GM19025 (cell line): Measurements from ENCODE around the gene AUP1.
A peak's percentile ranks its signal among the peaks of the same experiment; 100 is the strongest.

Experiments used
- ATAC-seq: cut with Tn5 transposase; IDR thresholded peaks from one replicate; pipeline ENCODE4 v1.9.1; 2021; ENCODE audit warnings: mild to moderate bottlenecking, low read depth, moderate library complexity; ENCODE audit not compliant: unreplicated experiment

The AUP1 gene

DNA sequence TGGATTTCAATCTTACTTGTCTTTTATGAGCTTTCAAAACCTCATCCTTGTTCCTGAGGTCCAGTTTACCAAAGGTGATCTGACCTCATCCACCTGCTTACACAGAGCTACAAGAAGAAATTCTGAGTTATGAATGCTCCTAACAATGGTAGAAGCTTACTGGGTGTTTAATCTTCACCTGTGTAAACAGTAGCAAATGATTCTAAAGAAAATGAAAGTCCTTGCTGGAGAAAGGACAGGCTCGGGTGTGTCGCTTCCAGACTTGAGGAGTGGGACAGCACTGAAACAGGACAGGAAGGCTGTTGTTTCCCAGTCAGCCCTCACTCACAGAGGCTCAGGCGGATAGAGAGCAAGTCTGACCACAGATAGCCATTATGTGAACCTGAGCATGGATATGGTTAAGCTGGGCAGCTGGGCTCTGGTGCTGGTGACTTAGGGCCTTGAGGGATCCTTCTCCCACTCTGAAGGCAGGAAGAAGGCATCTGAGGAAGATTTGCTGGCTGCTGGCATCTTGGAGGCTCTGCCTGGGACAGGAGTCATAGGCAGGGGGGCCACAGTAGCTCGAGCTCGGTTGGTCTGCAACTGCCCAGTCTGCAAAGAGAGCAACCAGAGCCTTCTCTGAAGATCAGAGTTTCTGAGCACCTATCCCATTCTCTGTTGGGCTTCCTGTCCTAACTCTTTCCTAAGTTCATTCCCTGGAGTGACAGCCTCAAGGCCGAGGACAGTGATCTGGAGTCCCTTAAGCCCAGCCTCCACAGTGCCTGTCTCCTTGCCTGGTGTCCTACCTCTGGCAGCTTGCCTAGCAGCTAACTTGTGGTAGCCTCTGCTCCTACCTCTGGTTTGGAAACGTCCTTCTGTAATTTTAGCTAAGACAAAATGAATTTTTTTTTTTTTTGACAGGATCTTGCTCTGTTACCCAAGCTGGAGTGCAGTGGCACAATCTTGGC is 29.1 kb upstream of the AUP1 start:
- ATAC-seq = no peak

DNA sequence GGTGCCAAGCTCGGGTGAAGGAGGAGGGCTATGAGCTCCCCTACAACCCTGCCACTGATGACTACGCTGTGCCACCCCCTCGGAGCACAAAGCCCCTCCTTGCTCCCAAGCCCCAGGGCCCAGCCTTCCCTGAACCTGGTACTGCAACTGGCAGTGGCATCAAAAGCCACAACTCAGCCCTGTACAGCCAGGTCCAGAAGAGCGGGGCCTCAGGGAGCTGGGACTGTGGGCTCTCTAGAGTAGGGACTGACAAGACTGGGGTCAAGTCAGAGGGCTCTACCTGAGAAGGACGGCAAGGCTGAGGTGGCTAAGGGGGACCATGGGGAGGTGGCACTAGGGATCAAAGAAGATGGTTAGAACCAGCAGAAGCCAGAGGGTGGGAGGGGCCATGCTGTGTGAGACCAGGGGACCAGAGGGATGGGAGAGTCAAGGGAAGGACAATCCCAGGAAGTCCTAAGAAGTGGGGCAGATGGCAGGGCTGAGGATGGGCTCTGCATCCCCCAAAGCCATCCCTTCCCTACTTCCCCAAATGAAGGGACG is 27.4 kb upstream of the AUP1 start:
- no peak for ATAC-seq

DNA sequence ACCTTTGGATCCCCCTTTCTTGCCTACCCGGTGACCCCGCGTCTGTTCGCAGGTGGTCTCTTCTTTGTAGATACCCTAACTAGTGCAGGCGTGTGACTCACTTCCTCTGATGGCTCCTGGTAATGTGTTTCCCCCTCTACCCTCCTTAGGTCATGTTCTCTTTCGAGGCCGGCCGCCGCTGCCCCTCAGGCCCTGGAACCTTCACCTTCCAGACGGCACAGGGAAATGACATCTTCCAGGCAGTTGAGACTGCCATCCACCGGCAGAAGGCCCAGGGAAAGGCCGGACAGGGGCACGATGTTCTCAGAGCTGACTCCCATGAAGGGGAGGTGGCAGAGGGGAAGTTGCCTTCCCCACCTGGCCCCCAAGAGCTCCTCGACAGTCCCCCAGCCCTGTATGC is 26.7 kb upstream of the AUP1 start:
- ATAC-seq = no peak

DNA sequence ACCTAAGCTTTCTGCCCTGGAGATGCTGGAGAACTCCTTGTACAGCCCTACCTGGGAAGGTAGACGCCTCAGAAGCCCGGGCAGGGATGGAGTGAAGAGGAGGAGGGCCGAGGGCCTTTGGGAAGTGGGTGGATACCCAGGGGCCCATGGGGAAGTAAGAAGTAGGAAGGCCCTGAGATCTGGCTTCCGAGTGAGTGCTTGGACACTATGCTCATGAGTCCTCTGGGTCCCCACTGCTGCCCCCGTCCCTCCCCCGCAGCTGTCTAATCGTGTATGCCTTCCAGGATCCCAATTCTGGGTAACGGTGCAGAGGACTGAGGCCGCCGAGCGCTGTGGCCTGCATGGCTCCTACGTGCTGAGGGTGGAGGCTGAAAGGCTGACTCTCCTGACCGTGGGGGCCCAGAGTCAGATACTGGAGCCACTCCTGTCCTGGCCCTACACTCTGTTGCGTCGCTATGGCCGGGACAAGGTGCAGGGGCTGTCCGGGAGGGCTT is 26.2 kb upstream of the AUP1 start:
- ATAC-seq = no peak

DNA sequence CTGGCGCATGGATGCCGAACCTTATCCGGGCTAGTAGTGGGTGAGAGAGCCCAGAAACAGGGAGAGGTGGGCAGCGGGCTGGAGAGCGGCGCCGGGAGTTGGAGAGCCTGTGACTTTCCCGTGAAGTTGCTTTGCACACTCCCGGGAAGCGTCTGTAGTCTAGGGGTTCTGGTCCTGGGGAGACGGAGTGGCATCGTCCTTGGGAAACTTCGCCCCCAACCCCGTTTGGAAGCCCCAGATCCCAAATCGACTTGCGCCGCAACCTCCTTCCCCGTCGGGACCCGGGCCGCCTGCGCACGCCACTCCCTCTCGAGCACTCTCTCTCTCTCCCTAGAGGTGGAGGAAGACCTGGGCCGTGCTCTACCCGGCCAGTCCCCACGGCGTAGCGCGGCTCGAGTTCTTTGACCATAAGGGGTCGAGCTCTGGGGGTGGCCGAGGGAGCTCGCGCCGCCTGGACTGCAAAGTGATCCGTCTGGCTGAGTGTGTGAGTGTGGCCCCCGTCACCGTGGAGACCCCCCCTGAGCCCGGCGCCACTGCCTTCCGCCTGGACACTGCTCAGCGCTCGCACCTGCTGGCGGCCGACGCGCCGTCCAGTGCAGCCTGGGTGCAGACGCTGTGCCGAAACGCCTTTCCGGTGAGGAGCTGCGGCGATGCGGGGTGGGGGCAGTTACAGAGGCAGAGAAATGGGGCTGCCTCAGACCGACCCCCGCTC is 25.5 kb upstream of the AUP1 start:
- peak; percentile 39 for ATAC-seq

DNA sequence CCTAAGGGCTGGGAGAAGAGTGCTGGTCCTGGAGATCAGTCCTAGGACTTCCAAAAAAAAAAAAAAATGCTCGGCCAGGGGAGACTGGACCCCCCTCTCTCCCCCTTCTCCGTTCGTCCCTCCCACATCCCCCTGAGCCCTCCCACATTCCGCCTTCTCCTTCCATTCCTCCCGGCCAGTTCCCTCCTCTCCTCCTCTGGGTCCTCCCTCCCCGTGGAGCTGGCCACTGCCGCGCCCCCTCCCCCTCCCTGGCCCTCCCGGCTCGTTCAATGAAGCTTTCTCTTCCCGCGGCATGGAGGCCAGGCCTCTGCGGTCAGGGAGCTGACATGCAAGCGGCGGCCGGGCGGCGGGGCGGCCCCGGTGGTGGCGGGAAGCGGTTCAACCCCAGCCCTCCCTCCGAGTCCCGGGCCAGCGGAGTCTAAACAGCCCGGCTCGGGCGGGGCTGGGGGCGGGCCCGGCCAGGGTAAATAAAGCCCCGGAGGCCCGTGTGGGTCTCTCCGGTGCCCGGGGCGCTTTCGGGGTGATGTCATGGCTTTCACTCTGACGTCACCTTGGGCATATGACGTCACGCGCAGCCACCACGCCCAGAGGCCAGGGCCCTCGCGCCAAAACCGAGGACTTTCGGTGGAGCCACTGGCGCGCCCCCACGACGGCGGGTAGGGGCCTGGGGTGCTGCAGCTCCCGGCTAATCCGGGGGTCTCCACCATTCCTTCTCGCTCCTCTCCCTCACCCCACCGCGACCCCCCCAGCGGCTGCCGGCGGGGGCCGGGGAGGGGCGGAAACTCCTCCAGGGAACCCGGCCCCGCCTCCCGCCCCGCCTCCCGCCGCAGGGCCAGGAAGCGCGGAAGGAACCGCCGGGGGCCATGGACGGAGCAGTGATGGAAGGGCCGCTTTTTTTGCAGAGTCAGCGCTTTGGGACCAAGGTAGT is 24.6 kb upstream of the AUP1 start, which contains the start of the genes DOK1 and LOXL3:
TSS of gene DOK1 (plus strand) at position 829 of the 928 bp plus-strand sequence. CDS start at position 864, 35 bp downstream.
TSS of gene LOXL3 (minus strand) at position 51 of the 928 bp plus-strand sequence. CDS start 1,308 bp downstream, outside the sequence.
- peak; percentile 51 for ATAC-seq

DNA sequence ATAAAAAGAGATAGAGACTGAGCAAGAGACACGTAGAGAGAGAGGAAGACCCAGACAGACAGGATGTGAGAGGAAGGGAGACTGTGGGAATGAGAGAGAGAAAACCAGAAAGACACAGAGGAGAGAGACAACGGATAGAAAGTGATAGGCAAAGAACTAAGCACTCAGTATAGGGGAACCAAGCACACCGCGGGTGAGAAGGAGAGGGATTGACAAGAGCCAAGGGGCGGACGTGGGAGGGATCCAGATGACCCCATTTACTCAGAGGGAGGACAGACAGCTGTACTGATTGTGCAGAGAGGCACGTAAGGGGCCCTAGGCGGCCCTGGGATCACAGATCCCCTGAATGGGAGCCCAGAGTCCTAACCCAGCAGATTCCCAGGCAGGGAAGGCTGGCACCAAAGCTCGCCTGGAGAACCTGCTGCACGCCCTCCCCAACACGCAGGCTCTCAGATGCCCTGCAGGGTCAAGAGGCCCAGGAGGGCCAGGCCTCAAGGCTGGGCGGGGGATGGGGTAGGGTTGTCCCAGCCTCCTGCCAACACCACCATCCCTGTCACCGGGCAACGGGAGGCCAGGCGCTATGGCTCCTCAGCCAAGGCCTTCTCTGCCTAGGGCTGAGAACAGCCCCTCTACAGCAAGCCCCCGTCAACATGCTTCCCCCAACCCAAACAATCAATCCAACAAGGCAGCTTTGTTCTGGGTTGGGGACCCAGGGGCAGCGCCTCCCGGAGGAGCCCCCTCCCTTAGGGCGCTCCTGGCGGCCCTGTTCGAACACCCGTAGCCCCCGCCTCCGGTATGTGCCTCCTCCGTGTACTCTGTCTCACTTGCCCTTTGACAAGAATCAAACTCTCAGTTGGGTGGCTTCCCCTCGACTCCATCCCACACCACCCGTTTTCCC is 23.7 kb upstream of the AUP1 start:
- no peak for ATAC-seq

DNA sequence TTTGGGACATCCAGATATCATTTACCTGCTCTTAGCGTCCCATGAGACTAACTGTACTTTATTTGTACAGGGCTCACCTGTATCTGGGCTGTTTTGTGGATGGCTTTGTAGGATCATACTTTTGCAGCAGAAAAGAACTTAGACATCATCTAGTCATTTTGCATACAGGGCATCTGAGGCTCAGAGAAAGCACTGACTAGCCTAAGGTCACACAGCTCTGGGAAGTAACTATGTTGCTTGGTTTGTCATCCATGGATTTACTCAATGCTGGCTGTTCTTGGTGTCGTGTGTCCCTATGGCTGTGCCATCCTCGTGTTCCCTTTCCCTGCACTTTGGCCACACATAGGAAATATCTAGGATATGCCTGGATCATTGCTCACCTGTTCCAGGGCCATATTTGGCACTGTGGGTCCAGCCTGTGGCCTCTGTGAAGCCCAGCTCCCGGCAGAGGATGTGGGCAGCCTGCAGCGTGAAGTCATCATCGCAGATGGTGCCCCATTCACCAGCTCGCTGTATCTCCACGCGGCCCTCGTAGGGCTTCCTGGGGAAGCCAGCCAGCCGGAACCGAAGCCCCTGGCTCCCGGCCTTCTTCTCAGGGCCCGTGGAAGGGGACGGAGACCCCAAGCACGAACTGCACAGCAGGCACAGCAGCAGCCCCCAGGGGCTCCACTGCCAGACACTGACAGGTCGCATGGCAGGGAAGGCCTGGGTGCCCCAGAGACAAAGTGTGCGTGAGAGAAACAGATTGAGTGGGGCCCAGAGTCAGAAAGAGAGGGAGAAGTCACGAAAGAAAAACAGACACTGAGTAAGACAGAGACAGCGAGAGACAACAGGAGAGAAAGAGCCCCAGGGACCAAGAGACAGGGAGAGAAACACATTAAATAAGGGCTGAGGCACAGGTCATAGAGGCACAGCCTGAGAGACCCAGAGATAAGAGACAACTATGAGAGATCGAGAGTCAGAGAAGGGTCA is 22.7 kb upstream of the AUP1 start:
- ATAC-seq = no peak

DNA sequence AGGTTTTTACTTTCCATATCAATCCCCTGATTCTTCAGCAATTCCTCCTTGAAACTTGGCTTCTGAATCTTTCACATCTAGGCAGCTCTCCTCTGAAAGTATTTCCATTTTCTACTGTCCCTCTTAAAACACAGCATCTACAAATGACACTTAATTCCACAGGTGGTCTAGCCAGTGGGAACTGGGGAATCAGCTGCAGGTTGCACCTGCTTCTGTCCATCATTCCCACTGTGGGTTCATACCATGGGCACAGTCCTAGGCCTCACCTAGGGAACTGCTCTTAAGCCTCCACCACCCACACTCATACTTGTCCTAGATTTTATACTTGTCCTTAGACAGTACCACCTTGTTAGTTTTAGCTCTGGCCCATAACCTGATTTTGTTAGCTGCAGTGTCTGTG is 22.0 kb upstream of the AUP1 start:
- no peak for ATAC-seq

DNA sequence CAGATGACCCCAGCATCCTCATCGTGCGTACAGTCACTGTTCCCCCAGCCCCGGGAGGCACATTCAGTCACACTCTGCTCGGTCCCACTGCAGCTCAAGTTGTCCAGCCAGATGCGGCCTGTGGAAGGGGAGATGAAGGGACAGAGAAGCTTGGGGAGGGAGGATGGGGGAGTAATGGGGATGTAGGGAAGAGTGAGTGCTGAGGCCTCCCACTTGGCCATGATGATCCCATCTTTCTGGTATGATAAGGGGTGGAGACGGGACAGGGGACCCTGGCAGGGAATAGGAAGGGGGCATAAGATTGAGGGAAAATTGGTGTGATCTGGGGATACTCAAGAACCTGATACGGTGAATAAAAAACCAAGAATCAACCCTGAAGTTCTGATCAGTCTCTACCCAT is 20.7 kb upstream of the AUP1 start:
- ATAC-seq = no peak

DNA sequence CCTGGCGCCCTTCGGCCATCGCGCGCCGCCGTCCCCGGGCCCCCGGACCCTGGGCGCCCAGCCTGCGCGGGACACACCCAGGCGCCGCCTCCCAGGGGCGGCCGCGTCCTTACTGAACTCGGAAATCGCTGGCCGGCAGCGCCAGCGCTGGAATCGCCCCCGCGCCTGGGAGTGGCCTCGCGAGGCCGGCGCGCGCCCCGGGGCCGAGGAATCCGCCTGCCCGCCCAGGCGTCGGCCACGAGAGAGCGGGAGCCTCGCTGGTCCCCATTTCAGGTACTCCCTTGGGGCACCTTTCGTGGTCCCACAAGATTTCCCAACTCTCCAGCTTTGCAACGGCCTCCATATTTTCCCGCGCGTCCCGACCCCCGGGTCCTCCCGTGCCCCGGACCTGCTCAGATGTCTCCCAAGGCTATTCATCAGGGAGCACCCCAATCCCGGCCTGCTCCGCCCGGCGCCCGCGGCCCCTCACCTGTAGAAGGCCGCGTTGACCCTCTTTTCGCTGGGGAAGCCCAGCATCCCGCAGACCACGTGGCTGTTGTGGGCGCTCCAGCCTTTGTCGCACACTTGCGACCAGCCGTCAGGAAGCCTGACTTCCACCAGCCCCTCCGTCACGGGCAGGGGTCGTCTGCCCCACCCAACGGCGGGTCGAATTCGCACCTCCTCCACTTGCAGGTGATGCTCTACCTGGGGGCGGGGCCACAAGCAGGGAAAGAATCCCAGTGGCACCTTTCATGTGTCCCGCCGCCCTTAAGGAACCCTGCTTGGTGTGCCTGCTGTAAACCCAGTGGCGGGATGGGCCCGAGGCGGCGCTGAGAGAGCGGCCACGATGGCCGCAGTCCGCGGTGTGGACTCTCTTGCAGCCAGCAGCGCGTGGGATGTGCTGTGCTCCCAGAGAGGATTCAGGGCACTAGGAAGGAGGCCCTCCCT is 19.7 kb upstream of the AUP1 start:
- ATAC-seq = no peak

DNA sequence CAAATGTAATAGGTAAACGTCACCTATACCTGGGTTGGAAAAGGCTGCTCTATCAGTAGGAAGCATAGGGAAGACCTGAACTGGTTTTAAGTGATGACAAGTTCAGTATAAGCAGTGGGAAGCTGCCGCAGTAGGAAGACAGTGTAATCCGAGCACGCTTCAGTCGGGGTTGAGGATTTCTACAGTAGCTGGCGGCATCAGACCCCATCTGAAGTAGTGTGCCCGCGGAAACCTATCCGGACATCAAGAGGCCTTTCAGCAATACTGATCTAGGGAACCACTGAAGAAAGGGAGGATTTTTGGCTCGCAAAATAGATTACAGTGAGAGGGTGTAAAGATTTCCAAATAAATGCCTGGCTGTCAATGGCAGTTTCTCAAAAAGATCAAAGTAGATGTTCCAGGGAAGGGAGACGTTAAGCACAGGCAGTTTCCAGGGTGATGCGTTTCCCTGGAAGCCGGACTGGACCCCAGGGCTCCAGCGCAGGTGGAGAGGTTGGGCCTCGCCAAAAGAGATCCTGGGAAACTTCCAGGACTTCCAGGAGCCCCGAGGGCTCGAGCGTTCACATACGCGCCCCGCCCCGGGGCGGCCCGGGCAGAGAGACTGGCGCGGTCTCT is 18.9 kb upstream of the AUP1 start:
- ATAC-seq = no peak

DNA sequence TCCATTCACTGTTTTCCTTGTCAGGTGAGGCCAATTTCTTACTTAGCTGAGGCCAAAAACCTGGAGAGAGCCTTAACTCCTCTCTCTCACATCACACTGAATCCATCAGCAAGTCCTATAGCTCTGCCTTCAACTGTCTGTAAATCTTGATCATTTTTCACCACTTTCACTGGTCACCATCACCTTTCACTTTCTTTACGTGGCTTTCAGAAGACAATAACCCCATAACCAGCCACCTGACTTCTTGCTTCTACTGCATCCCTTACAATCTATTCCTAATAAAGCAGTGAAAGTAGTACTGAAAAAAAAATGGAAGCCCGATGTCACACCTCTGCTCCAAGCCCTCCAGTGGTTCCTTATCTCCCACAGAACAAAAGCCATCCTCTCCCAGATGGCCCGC is 16.5 kb upstream of the AUP1 start:
- no peak for ATAC-seq

DNA sequence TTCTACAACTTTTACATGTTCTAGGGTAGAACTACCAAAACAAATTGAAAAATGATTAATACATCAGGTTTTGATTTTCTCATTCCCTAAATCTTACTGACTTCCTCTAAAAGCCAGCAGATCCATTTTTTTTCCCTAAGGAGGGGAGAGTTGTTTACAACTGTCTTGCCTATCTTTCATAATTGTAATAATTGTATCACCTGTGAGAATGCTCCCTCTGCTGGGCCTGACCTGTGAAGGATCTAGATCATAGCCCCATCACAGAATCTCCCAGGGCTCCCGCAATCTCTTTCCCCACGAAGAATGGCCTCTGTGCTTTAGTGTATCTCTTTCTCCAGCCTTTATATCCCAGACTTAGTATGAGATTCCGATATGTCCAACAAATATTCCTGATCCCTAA is 15.1 kb upstream of the AUP1 start:
- ATAC-seq = no peak

DNA sequence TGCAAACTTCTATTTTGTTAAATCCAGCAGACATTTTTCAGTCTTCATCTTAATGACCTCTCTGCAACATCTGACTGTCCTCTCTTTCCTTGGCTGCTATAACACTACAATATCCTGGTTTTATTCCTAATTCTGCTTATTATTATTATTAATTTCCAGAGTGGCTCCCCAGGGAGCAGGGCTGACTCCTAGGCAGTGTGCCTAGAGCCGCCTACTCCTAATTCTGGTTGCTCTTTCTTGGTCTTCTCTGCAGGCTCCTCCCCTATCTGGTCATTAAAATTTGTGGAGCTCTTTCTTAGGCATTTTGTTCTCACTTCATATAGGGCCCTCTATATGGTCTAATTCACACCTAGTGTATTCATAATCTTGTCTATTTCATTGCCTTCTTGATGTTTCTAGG is 13.5 kb upstream of the AUP1 start:
- ATAC-seq = no peak

DNA sequence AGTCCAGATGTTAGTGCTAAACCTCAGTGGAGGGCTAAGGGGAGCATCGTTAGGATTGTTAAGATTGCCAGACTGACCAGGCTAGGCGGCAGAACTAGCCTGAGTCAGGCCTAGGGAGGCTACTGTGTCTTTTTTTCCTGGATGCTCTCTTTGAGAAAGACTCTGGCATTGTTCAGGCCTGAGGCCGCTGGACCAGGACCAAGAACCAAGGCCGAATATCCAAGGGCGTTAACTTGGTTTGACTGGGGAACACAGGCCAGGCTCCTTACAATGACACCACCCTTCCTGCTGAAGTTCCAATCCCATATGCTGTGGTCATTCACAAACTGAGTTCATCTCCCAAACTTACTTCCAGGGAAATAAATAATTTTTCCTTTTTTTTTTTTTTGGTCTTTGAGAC is 10.8 kb upstream of the AUP1 start:
- no peak for ATAC-seq
